ENCODE measurements around the gene GPR137.

- TF ChIP-seq POLR2A (IDR thresholded peaks at IDR 0.05) (no peak), CTCF (IDR thresholded peaks at IDR 0.05) (no peak), EP300 (IDR thresholded peaks at IDR 0.05) (no peak), POLR2AphosphoS5 (IDR thresholded peaks at IDR 0.05) (no peak)
Observed at GRCh38 chr11:64264371-64264852, 21.2 kb upstream of the GPR137 start.

All from stomach (tissue), 4 donors.